Measurements from ENCODE around the gene PSMA7. TPM values are rescaled to one million over a fixed set of nuclear protein-coding genes. Genes with fewer than 3 reads are reported as not detected.

The PSMA7 gene
- total and polyA plus RNA-seq, 2 of the 8 experiments (the other 6 are each of a cell fraction or from before 2014, with no cell fraction given) = 361 to 648 TPM

GRCh38 chr20:62182469-62183425 lies 39.6 kb upstream of the PSMA7 start, which contains the start of gene MTG2 (continued):
- TF ChIP-seq CHD7 (IDR thresholded peaks at IDR 0.05; ENCODE audit: insufficient replicate concordance, low read length) (no peak), NANOG (IDR thresholded peaks at IDR 0.05; ENCODE audit: insufficient read depth, low read depth, low read length, poor library complexity, severe bottlenecking) (no peak), POLR2A (IDR thresholded peaks at IDR 0.05; ENCODE audit: control extremely low read depth in 1 of 2, low read depth in 2 of 2, low read length in 2 of 2) (peak; percentile 70 to 87), MAFK (IDR thresholded peaks at IDR 0.05; ENCODE audit: low read depth, low read length) (no peak), BRCA1 (IDR thresholded peaks at IDR 0.05; ENCODE audit: low read depth, low read length) (no peak), POU5F1 (IDR thresholded peaks at IDR 0.05; ENCODE audit: low read depth, low read length) (no peak), ATF2 (IDR thresholded peaks at IDR 0.05; ENCODE audit: low read length) (no peak), GABPA (IDR thresholded peaks at IDR 0.05; ENCODE audit: borderline replicate concordance, insufficient read depth, low read length) (peak; percentile 95)
